ENCODE results near the gene TUBB1.
"Not testable (repeated sequence)": the region's sequence is repeated elsewhere in the genome, so short reads cannot be mapped to it uniquely, and the experiment has no call there.

Gene TUBB1

GRCh38 chr20:59007665-59008511, 11.3 kb upstream of the TUBB1 start:
- DNase-seq (ENCODE audit: low spot score in 2 of 2) (no peak), ATAC-seq (no peak)
- Mint-ChIP-seq H3K27ac (peak overlapping the region; percentile 86), H3K4me1 (peaks cover 58% of the 10 kb centered on the region), H3K36me3 (no peaks in the 10 kb centered on the region), H3K9me3 (no peaks in the 10 kb centered on the region), H3K4me3 (peak overlapping the region; percentile 80)

- DNase-seq (ENCODE audit: low spot score in 2 of 2) (no peak), ATAC-seq (no peak)
- Mint-ChIP-seq H3K36me3 (no peaks in the 10 kb centered on the region), H3K4me1 (peaks cover 58% of the 10 kb centered on the region), H3K4me3 (no peak overlapping the region), H3K9me3 (no peaks in the 10 kb centered on the region), H3K27ac (peak overlapping the region; percentile 86)
These were observed 10.4 kb upstream of the TUBB1 start for GRCh38 chr20:59008715-59009336.

- ATAC-seq: no peak
- Mint-ChIP-seq H3K36me3 (no peaks in the 10 kb centered on the region), H3K9me3 (no peaks in the 10 kb centered on the region), H3K27ac (no peak overlapping the region), H3K4me1 (peaks cover 52% of the 10 kb centered on the region), H3K4me3 (no peak overlapping the region)
- no peak for DNase-seq (ENCODE audit: low spot score in 2 of 2)
These were observed 8.8 kb upstream of the TUBB1 start for GRCh38 chr20:59010321-59010994.

GRCh38 chr20:59010995-59011873, 8.0 kb upstream of the TUBB1 start:
- DNase-seq (ENCODE audit: low spot score in 2 of 2) (no peak), ATAC-seq (peak; percentile 36)
- H3K27ac Mint-ChIP-seq: no peak overlapping the region
- no peaks in the 10 kb centered on the region for H3K36me3 Mint-ChIP-seq
- H3K9me3 Mint-ChIP-seq: no peaks in the 10 kb centered on the region
- no peak overlapping the region for H3K4me3 Mint-ChIP-seq
- peaks cover 48% of the 10 kb centered on the region for H3K4me1 Mint-ChIP-seq

- H3K27ac Mint-ChIP-seq; ATAC-seq; H3K9me3 Mint-ChIP-seq; H3K4me3 Mint-ChIP-seq; DNase-seq (ENCODE audit: low spot score in 2 of 2); H3K36me3 Mint-ChIP-seq: not testable (repeated sequence)
- peaks cover 54% of the 10 kb centered on the region for H3K4me1 Mint-ChIP-seq
These were observed 7.4 kb upstream of the TUBB1 start for GRCh38 chr20:59011874-59012157.

GRCh38 chr20:59013031-59013951, 5.9 kb upstream of the TUBB1 start:
- H3K4me1 Mint-ChIP-seq: peaks cover 61% of the 10 kb centered on the region
- H3K36me3 Mint-ChIP-seq: no peaks in the 10 kb centered on the region
- no peaks in the 10 kb centered on the region for H3K9me3 Mint-ChIP-seq
- H3K4me3 Mint-ChIP-seq: peak overlapping the region; percentile 33
- DNase-seq (ENCODE audit: low spot score in 2 of 2) (no peak), ATAC-seq (no peak)
- H3K27ac Mint-ChIP-seq: peak overlapping the region; percentile 83

- DNase-seq (ENCODE audit: low spot score in 2 of 2): no peak
- Mint-ChIP-seq H3K27ac (peak overlapping the region; percentile 83), H3K4me1 (peaks cover 69% of the 10 kb centered on the region), H3K9me3 (no peaks in the 10 kb centered on the region), H3K36me3 (peaks cover 3% of the 10 kb centered on the region), H3K4me3 (peak overlapping the region; percentile 33)
- ATAC-seq: peak; percentile 82
These were observed 5.1 kb upstream of the TUBB1 start for GRCh38 chr20:59013959-59014608.

- DNase-seq (ENCODE audit: low spot score in 2 of 2): no peak
- H3K36me3 Mint-ChIP-seq: peaks cover 6% of the 10 kb centered on the region
- peak overlapping the region; percentile 83 for H3K27ac Mint-ChIP-seq
- ATAC-seq: no peak
- no peaks in the 10 kb centered on the region for H3K9me3 Mint-ChIP-seq
- H3K4me1 Mint-ChIP-seq: peaks cover 71% of the 10 kb centered on the region
- peak overlapping the region; percentile 33 for H3K4me3 Mint-ChIP-seq
These were observed 4.4 kb upstream of the TUBB1 start for GRCh38 chr20:59014680-59015389.

GRCh38 chr20:59015411-59015810, 3.8 kb upstream of the TUBB1 start:
- no peak overlapping the region for H3K4me3 Mint-ChIP-seq
- H3K27ac Mint-ChIP-seq: peak overlapping the region; percentile 88
- DNase-seq (ENCODE audit: low spot score in 2 of 2) (no peak), ATAC-seq (no peak)
- peaks cover 7% of the 10 kb centered on the region for H3K36me3 Mint-ChIP-seq
- H3K9me3 Mint-ChIP-seq: no peaks in the 10 kb centered on the region
- peaks cover 71% of the 10 kb centered on the region for H3K4me1 Mint-ChIP-seq

GRCh38 chr20:59015812-59016711, 3.2 kb upstream of the TUBB1 start:
- Mint-ChIP-seq H3K27ac (peak overlapping the region; percentile 88), H3K9me3 (no peaks in the 10 kb centered on the region), H3K36me3 (peaks cover 13% of the 10 kb centered on the region), H3K4me3 (no peak overlapping the region), H3K4me1 (peaks cover 74% of the 10 kb centered on the region)
- DNase-seq (ENCODE audit: low spot score in 2 of 2): no peak
- ATAC-seq: no peak

GRCh38 chr20:59016795-59017492, 2.3 kb upstream of the TUBB1 start:
- no peak overlapping the region for H3K4me3 Mint-ChIP-seq
- peak overlapping the region; percentile 54 for H3K27ac Mint-ChIP-seq
- no peak for ATAC-seq
- no peak for DNase-seq (ENCODE audit: low spot score in 2 of 2)
- H3K9me3 Mint-ChIP-seq: no peaks in the 10 kb centered on the region
- H3K4me1 Mint-ChIP-seq: peaks cover 67% of the 10 kb centered on the region
- peaks cover 17% of the 10 kb centered on the region for H3K36me3 Mint-ChIP-seq

- Mint-ChIP-seq H3K36me3 (peaks cover 24% of the 10 kb centered on the region), H3K4me3 (no peak overlapping the region), H3K27ac (peak overlapping the region; percentile 75), H3K4me1 (peaks cover 62% of the 10 kb centered on the region), H3K9me3 (no peaks in the 10 kb centered on the region)
- DNase-seq (ENCODE audit: low spot score in 2 of 2) (no peak), ATAC-seq (no peak)
These were observed 1.6 kb upstream of the TUBB1 start for GRCh38 chr20:59017493-59018231.

Data from stimulated activated effector memory CD8-positive, alpha-beta T cell treated with anti-CD3 and anti-CD28 coated beads, Interleukin-12 subunit alpha, Interleukin-12 subunit beta, amount 100 ng/mL, for 72 hours (primary cell).